ENCODE measurements around the gene CNOT6. TPM values are rescaled to one million over a fixed set of nuclear protein-coding genes. Genes with fewer than 3 reads are reported as not detected.

CNOT6 gene
- total RNA-seq, 6 experiments from 2014 or later: 17.0 to 20.8 (median 17.6) TPM

DNA sequence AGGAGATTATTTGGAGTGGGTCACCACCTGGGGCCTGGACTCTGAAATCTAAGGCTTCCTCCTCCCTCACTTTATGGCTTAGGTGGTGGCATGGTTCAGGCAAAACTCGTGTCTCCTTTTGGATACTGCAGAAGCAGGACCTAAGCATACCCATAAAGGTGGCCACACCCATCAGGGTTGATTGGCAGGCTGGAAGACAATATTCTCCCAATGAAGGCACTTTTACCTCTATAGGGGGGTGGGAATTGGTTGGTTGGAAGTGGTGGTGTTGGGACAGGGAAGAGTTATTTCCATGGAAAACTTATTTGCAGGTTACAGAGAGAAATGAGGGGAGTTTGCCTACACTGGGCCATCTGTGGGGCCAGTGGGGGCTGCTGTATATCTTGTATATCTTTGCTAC is 39.7 kb downstream of the CNOT6 start:
- peaks cover 4% of the 10 kb centered on the region; the same call in 1 of the 2 replicates for H3K4me1 Mint-ChIP-seq (ENCODE audit: low read depth)
- no peaks in the 10 kb centered on the region for H3K9me3 Mint-ChIP-seq
- H3K27ac Mint-ChIP-seq: no peak overlapping the region; the same call in 1 of the 2 replicates
- H3K4me3 Mint-ChIP-seq: no peak overlapping the region
- H3K27me3 Mint-ChIP-seq (ENCODE audit: insufficient read depth): no peaks in the 10 kb centered on the region
- H3K36me3 Mint-ChIP-seq (ENCODE audit: low read depth): peaks cover 42% of the 10 kb centered on the region
- no peak for DNase-seq
- TF ChIP-seq, protein P1, sequence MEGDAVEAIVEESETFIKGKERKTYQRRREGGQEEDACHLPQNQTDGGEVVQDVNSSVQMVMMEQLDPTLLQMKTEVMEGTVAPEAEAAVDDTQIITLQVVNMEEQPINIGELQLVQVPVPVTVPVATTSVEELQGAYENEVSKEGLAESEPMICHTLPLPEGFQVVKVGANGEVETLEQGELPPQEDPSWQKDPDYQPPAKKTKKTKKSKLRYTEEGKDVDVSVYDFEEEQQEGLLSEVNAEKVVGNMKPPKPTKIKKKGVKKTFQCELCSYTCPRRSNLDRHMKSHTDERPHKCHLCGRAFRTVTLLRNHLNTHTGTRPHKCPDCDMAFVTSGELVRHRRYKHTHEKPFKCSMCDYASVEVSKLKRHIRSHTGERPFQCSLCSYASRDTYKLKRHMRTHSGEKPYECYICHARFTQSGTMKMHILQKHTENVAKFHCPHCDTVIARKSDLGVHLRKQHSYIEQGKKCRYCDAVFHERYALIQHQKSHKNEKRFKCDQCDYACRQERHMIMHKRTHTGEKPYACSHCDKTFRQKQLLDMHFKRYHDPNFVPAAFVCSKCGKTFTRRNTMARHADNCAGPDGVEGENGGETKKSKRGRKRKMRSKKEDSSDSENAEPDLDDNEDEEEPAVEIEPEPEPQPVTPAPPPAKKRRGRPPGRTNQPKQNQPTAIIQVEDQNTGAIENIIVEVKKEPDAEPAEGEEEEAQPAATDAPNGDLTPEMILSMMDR (IDR thresholded peaks at IDR 0.05): no peak

DNA sequence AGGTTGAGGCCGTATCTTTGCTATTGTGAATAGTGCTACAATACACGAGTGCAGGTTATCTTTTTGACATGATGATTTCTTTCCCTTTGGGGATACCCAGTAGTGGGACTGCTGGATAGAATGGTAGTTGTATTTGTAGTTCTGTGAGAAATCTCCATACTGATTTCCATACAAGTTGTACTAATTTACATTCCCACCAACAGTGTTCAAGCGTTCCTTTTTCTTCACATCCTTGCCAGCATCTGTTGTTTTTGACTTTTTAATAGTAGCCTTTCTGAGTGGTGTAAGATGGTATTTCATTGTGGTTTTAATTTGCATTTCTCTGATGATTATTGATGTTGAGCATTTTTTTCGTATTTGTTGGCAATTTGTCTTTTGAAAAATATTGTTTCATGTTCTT is 41.4 kb downstream of the CNOT6 start:
- TF ChIP-seq, protein P1 (IDR thresholded peaks at IDR 0.05): no peak
- DNase-seq: no peak
- Mint-ChIP-seq H3K27ac (no peak overlapping the region), H3K9me3 (no peaks in the 10 kb centered on the region), H3K4me1 (ENCODE audit: low read depth) (peaks cover 4% of the 10 kb centered on the region; the same call in 1 of the 2 replicates), H3K36me3 (ENCODE audit: low read depth) (peaks cover 33% of the 10 kb centered on the region), H3K4me3 (no peak overlapping the region), H3K27me3 (ENCODE audit: insufficient read depth) (no peaks in the 10 kb centered on the region)

DNA sequence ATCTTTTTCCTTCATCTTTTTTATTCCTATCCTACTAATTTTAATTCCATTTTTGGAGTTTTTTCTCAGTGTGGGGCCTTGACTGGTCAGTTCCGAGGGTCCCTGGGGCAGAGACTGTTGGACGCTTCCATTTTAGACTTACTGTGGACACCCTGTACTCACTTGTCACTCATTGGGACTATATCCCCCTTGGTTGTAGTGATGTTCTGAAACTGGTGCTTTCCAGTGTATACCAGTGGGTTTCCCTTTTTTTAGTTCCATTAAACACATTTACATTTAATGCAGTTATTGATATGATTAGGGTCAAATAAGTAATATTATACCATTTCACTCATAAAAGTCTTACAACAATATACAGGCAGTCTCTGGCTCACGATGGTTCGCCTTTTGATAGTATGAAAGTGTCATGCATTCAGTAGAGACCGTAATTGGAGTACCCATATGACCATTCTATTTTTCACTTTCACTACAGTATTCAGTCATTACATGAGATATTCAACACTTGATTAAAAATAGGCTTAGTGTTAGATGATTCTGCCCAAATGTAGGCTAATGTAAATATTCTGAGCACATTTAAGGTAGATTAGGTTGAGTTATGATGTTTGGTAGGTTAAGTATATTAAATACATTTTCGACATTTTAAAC is 46.0 kb downstream of the CNOT6 start:
- Mint-ChIP-seq H3K4me3 (no peak overlapping the region), H3K4me1 (ENCODE audit: low read depth) (peaks cover 4% of the 10 kb centered on the region; the same call in 1 of the 2 replicates), H3K36me3 (ENCODE audit: low read depth) (peaks cover 31% of the 10 kb centered on the region), H3K27ac (no peak overlapping the region), H3K9me3 (no peaks in the 10 kb centered on the region), H3K27me3 (ENCODE audit: insufficient read depth) (no peaks in the 10 kb centered on the region; the same call in 1 of the 2 replicates)
- no peak for DNase-seq
- TF ChIP-seq, protein P1 (IDR thresholded peaks at IDR 0.05): no peak

DNA sequence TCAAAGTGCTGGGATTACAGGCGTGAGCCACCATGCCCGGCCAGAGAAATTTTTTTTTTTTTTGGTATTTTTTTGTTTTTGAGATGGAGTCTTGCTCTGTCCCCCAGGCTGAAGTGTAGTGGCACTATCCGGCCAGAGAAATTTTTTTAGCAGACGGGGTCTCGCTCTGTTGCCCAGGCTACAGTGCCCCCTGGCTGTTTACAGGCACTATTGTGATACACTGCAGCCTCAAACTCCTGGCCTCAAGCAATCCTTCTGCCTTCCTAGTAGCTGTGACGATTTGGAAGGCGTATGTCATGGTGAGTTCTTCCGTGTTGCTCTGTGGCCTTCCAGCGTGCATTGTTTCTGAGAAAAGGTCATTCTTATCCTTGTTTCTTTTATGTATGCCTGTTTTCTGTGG is 47.5 kb downstream of the CNOT6 start:
- no peak for DNase-seq
- peaks cover 30% of the 10 kb centered on the region for H3K36me3 Mint-ChIP-seq (ENCODE audit: low read depth)
- H3K4me3 Mint-ChIP-seq: no peak overlapping the region
- H3K27me3 Mint-ChIP-seq (ENCODE audit: insufficient read depth): no peaks in the 10 kb centered on the region; the same call in 1 of the 2 replicates
- TF ChIP-seq, protein P1 (IDR thresholded peaks at IDR 0.05): peak; percentile 19; the same call in 1 of the 2 replicates
- no peaks in the 10 kb centered on the region; the same call in 1 of the 2 replicates for H3K4me1 Mint-ChIP-seq (ENCODE audit: low read depth)
- no peak overlapping the region for H3K27ac Mint-ChIP-seq
- no peaks in the 10 kb centered on the region for H3K9me3 Mint-ChIP-seq

DNA sequence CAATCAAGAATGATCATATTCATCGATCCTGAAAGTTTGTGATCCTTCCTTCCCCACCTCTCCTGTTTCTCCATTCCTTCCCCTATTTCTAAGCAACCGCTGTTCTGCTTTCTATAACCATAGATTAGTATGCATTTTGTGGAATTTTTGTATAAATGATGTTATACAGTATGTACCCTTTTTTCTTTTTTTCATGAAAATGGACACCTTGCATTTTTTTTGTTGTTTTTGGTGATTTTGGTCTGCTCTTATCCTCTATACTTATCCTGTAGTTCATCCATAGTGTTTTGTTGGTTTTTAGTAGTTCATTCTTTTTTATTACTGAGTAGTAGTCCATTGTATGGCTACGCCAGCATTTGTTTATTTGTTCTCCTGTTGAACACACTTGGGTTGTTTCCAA is 51.1 kb downstream of the CNOT6 start:
- TF ChIP-seq, protein P1 (IDR thresholded peaks at IDR 0.05): no peak
- H3K4me3 Mint-ChIP-seq: no peak overlapping the region
- no peak overlapping the region for H3K27ac Mint-ChIP-seq
- no peaks in the 10 kb centered on the region for H3K9me3 Mint-ChIP-seq
- H3K27me3 Mint-ChIP-seq (ENCODE audit: insufficient read depth): no peaks in the 10 kb centered on the region; the same call in 1 of the 2 replicates
- no peak for DNase-seq
- no peaks in the 10 kb centered on the region; the same call in 1 of the 2 replicates for H3K4me1 Mint-ChIP-seq (ENCODE audit: low read depth)
- H3K36me3 Mint-ChIP-seq (ENCODE audit: low read depth): peaks cover 20% of the 10 kb centered on the region

Data from HFFc6 (cell line).